K562 (cell line): Measurements from ENCODE around the gene SFXN3. TPM values are rescaled to one million over a fixed set of nuclear protein-coding genes. Genes with fewer than 3 reads are reported as not detected.

Source experiments
- ELF4 ChIP-seq: fragments of 450-650 bp; formaldehyde crosslinking; IDR thresholded peaks from 2 replicates; pipeline ENCODE4 v1.4.0; 2022; ENCODE audit warnings: missing genetic modification characterization
- ETS2 ChIP-seq: IDR thresholded peaks from 2 replicates; pipeline ENCODE4 v1.6.1; 2016; ENCODE audit warnings: borderline replicate concordance, missing genetic modification characterization, mild to moderate bottlenecking, moderate library complexity, missing compliant biosample characterization; ENCODE audit not compliant: poor library complexity, severe bottlenecking
- GABPA ChIP-seq: fragments of 200-800 bp; sonication (Bioruptor generic); conservative IDR thresholded peaks from 2 replicates; pipeline ENCODE4 v1.6.1; 2016; ENCODE audit warnings: low read depth, missing genetic modification characterization, missing compliant biosample characterization
- HDAC8 ChIP-seq: fragments of 450-650 bp; IDR thresholded peaks from 2 replicates; pipeline ENCODE4 v1.6.1; 2016; ENCODE audit warnings: mild to moderate bottlenecking, missing genetic modification characterization, moderate library complexity, missing compliant biosample characterization
- KLF16 ChIP-seq: IDR thresholded peaks from 2 replicates; pipeline ENCODE4 v1.6.1; 2016; ENCODE audit warnings: antibody characterized with exemption
- MECOM ChIP-seq: fragments of 250-450 bp; sonication (Bioruptor Pico); IDR thresholded peaks from 2 replicates; pipeline ENCODE4 v1.8.0; 2022; ENCODE audit warnings: inconsistent platforms
- PHF21A ChIP-seq: fragments of 450-650 bp; IDR thresholded peaks from 2 replicates; pipeline ENCODE4 v1.6.1; 2017; ENCODE audit warnings: low read depth, borderline replicate concordance
- SMAD3 ChIP-seq: fragments of 450-650 bp; formaldehyde crosslinking; conservative IDR thresholded peaks from 2 replicates; pipeline ENCODE4 v1.4.0; 2020; ENCODE audit warnings: mild to moderate bottlenecking
- TCF7 ChIP-seq: sonication (generic); IDR thresholded peaks from 2 replicates; pipeline ENCODE4 v1.6.1; 2016; ENCODE audit warnings: antibody characterized with exemption, borderline replicate concordance
- ZBTB9 ChIP-seq: fragments of 450-650 bp; formaldehyde crosslinking; IDR thresholded peaks from 2 replicates; pipeline ENCODE4 v1.4.0; 2020; ENCODE audit warnings: mild to moderate bottlenecking, moderate library complexity
- ZMIZ1 ChIP-seq, 2 experiments: fragments of 150-350 bp in 1 of 2; IDR thresholded peaks; 2 replicates each; pipeline ENCODE4 v1.6.1; 2012 to 2016; ENCODE audit warnings: low read depth in 2 of 2, low read length in 2 of 2, mild to moderate bottlenecking in 1 of 2, moderate library complexity in 1 of 2
- ZNF23 ChIP-seq: fragments of 250-450 bp; sonication (Bioruptor Pico); IDR thresholded peaks from 2 replicates; pipeline ENCODE4 v1.4.0; 2020; ENCODE audit warnings: mild to moderate bottlenecking
- ZNF717 ChIP-seq: fragments of 250-450 bp; sonication (Bioruptor Pico); IDR thresholded peaks from 2 replicates; pipeline ENCODE4 v1.5.0; 2021
- polyA plus RNA-seq, 8 experiments: library from polyadenylated mRNA; depleted of rRNA in 4 of 8; stranded (reverse) in 5 of 8; unstranded in 3 of 8; fragments of >200 nt; fragmentation: Nextera tagmentation in 2 of 8; fragmentation: Illumina TruSeq in 1 of 8; extraction: Ambion mirVana in 2 of 8; extraction: Trizol in 1 of 8; gene quantifications; 2 replicates each; pipeline versions ENCODE4 v1.2.1 to v1.2.3, GENCODE V29; 2011 to 2014; ENCODE audit warnings: inconsistent platforms in 1 of 8, missing spikeins in 1 of 8
- total RNA-seq, 7 experiments: library from RNA; depleted of rRNA in 6 of 7; stranded (reverse); fragments of >200 nt in 6 of 7; fragmentation: Illumina TruSeq in 2 of 7; extraction: Trizol in 2 of 7; gene quantifications; 2 replicates each; pipeline versions ENCODE4 v1.2.1 to v1.2.3, GENCODE V29; 2011 to 2021; ENCODE audit warnings: low replicate concordance in 1 of 7
- TF ChIP-seq, protein P1 (sequence below): fragments of 200-800 bp; sonication (Bioruptor generic); IDR thresholded peaks from 2 replicates; pipeline ENCODE4 v1.6.1; 2017; ENCODE audit warnings: missing genetic modification characterization, missing compliant biosample characterization
- TF ChIP-seq, protein P2 (sequence below), 2 experiments: fragments of 450-650 bp in 1 of 2; sonication (generic) in 1 of 2; formaldehyde crosslinking in 1 of 2; IDR thresholded peaks in 1 of 2; conservative IDR thresholded peaks in 1 of 2; 2 replicates each; pipeline versions ENCODE4 v1.6.1 to v1.8.1; 2016 to 2023; ENCODE audit warnings: mild to moderate bottlenecking in 2 of 2, moderate library complexity in 2 of 2, inconsistent platforms in 1 of 2, missing genetic modification reagents in 1 of 2
- TF ChIP-seq, protein P3 (sequence below): sonication (generic); formaldehyde crosslinking; IDR thresholded peaks from 2 replicates; pipeline ENCODE4 v1.8.0; 2022; ENCODE audit warnings: missing genetic modification reagents, mild to moderate bottlenecking, moderate library complexity, borderline replicate concordance
- TF ChIP-seq, protein P4 (sequence below): sonication (generic); IDR thresholded peaks from 2 replicates; pipeline ENCODE4 v1.6.1; 2016

SFXN3 gene
- total and polyA plus RNA-seq, 9 of the 15 experiments (the other 6 are each of a cell fraction or from before 2014, with no cell fraction given) = 0.24 to 4.6 (median 0.86) TPM

DNA sequence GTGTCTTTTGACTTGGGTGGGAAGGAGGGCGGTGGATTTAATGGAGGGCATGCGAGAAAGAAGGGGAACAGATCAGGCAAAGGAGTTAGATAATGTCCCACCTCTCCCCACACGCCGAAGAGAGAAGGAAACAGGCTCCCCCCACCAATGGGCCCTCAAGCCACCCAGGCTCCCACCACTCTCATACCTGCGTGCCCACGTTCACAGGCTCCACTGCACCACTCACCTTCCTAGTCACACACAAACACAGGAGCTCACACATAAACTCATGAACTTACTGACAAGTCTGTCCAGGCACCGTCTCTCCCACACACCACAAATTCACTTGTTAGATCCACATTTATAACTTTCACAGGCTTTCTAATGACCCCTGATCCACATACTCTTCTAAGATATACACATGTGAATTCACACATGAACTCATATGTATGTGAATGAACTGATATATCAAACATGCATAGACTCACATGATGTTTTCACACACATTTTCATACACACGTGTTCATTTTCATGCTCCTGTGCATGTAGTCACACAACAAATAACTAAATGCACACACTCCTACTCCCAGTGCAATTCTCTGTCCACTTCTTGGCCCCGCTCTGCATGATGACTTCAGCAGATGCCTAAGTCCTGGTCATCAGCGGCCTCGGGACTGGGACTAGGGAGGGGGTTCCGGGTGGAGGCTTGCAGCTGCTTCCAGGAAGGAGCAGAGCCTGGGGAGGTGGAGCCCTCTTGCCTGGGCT is 29.9 kb upstream of the SFXN3 start (continued):
- no peak for TF ChIP-seq ZMIZ1 (IDR thresholded peaks at IDR 0.05; ENCODE audit: low read depth in 2 of 2, low read length in 2 of 2)
- no peak for TF ChIP-seq ELF4
- no peak for TF ChIP-seq ZNF23 (CRISPR knock-in tag)
- TF ChIP-seq KLF16 = no peak
- no peak for TF ChIP-seq HDAC8 (tag)
- TF ChIP-seq ETS2 (tag) = no peak
- TF ChIP-seq PHF21A = no peak
- TF ChIP-seq, protein P1, sequence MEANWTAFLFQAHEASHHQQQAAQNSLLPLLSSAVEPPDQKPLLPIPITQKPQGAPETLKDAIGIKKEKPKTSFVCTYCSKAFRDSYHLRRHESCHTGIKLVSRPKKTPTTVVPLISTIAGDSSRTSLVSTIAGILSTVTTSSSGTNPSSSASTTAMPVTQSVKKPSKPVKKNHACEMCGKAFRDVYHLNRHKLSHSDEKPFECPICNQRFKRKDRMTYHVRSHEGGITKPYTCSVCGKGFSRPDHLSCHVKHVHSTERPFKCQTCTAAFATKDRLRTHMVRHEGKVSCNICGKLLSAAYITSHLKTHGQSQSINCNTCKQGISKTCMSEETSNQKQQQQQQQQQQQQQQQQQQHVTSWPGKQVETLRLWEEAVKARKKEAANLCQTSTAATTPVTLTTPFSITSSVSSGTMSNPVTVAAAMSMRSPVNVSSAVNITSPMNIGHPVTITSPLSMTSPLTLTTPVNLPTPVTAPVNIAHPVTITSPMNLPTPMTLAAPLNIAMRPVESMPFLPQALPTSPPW = peak; percentile 40
- no peak for TF ChIP-seq SMAD3
- TF ChIP-seq, protein P2, sequence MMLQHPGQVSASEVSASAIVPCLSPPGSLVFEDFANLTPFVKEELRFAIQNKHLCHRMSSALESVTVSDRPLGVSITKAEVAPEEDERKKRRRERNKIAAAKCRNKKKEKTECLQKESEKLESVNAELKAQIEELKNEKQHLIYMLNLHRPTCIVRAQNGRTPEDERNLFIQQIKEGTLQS (IDR thresholded peaks at IDR 0.05) = peak; percentile 48
- TF ChIP-seq, protein P2 (CRISPR knock-in tag; conservative IDR thresholded peaks at IDR 0.05) = no peak
- TF ChIP-seq, protein P3, sequence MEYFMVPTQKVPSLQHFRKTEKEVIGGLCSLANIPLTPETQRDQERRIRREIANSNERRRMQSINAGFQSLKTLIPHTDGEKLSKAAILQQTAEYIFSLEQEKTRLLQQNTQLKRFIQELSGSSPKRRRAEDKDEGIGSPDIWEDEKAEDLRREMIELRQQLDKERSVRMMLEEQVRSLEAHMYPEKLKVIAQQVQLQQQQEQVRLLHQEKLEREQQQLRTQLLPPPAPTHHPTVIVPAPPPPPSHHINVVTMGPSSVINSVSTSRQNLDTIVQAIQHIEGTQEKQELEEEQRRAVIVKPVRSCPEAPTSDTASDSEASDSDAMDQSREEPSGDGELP (CRISPR knock-in tag) = peak; percentile 35; the same call in 1 of the 2 replicates
- TF ChIP-seq ZNF717 = no peak
- peak; percentile 46 for TF ChIP-seq GABPA (tag)
- no peak for TF ChIP-seq MECOM (CRISPR knock-in tag)
- no peak for TF ChIP-seq ZBTB9 (CRISPR knock-in tag)
- TF ChIP-seq TCF7 = no peak
- TF ChIP-seq, protein P4, sequence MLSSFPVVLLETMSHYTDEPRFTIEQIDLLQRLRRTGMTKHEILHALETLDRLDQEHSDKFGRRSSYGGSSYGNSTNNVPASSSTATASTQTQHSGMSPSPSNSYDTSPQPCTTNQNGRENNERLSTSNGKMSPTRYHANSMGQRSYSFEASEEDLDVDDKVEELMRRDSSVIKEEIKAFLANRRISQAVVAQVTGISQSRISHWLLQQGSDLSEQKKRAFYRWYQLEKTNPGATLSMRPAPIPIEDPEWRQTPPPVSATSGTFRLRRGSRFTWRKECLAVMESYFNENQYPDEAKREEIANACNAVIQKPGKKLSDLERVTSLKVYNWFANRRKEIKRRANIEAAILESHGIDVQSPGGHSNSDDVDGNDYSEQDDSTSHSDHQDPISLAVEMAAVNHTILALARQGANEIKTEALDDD = no peak
